HepG2 (cell line): ENCODE data around the gene SAP25. TPM values are rescaled to one million over a fixed set of nuclear protein-coding genes. Genes with fewer than 3 reads are reported as not detected.

Experiments
- CCDC6 ChIP-seq: sonication (generic); formaldehyde crosslinking; IDR thresholded peaks from 2 replicates; pipeline ENCODE4 v1.8.1; 2022; ENCODE audit warnings: mild to moderate bottlenecking, missing genetic modification reagents, moderate library complexity
- CTCF ChIP-seq: sonication (generic); formaldehyde crosslinking; IDR thresholded peaks from 2 replicates; pipeline ENCODE4 v1.5.0; 2020; ENCODE audit warnings: mild to moderate bottlenecking, missing genetic modification reagents, moderate library complexity
- ETV5 ChIP-seq: IDR thresholded peaks from 2 replicates; pipeline ENCODE4 v1.6.1; 2018; ENCODE audit warnings: missing biosample characterization, missing genetic modification reagents, inconsistent platforms, borderline replicate concordance
- FLYWCH1 ChIP-seq: sonication (generic); formaldehyde crosslinking; IDR thresholded peaks from 2 replicates; pipeline ENCODE4 v1.8.1; 2023; ENCODE audit warnings: mild to moderate bottlenecking, missing genetic modification reagents
- FOXK1 ChIP-seq: sonication (generic); formaldehyde crosslinking; IDR thresholded peaks from 2 replicates; pipeline ENCODE4 v1.4.0; 2020; ENCODE audit warnings: low read depth, missing genetic modification reagents, borderline replicate concordance
- IKZF4 ChIP-seq: sonication (generic); formaldehyde crosslinking; IDR thresholded peaks from 2 replicates; pipeline ENCODE4 v1.5.1; 2020; ENCODE audit warnings: borderline replicate concordance, mild to moderate bottlenecking, low read depth, missing genetic modification reagents; ENCODE audit errors: not compliant biosample characterization
- MTA1 ChIP-seq: sonication (generic); formaldehyde crosslinking; IDR thresholded peaks from 2 replicates; pipeline ENCODE4 v1.4.0; 2020; ENCODE audit warnings: missing genetic modification reagents, mild to moderate bottlenecking, borderline replicate concordance
- MZF1 ChIP-seq: sonication (generic); formaldehyde crosslinking; IDR thresholded peaks from 2 replicates; pipeline ENCODE4 v1.8.1; 2023; ENCODE audit warnings: mild to moderate bottlenecking, missing genetic modification reagents, borderline replicate concordance
- PBX2 ChIP-seq: IDR thresholded peaks from 2 replicates; pipeline ENCODE4 v1.6.1; 2016; ENCODE audit warnings: control low read depth
- PBX3 ChIP-seq: sonication (generic); formaldehyde crosslinking; IDR thresholded peaks from 2 replicates; pipeline ENCODE4 v1.8.1; 2023; ENCODE audit warnings: missing genetic modification reagents, inconsistent platforms, borderline replicate concordance
- PHF8 ChIP-seq: sonication (generic); formaldehyde crosslinking; IDR thresholded peaks from 2 replicates; pipeline ENCODE4 v1.5.0; 2020; ENCODE audit warnings: missing genetic modification reagents
- POGK ChIP-seq: sonication (generic); formaldehyde crosslinking; conservative IDR thresholded peaks from 2 replicates; pipeline ENCODE4 v1.8.0; 2022; ENCODE audit warnings: mild to moderate bottlenecking, moderate library complexity, missing genetic modification reagents
- POLR2G ChIP-seq: fragments of 200-400 bp; formaldehyde crosslinking; IDR thresholded peaks from 2 replicates; pipeline ENCODE4 v1.6.1; 2018; ENCODE audit warnings: mild to moderate bottlenecking, low read depth, low read length, moderate library complexity
- STAT6 ChIP-seq: sonication (generic); formaldehyde crosslinking; IDR thresholded peaks from 2 replicates; pipeline ENCODE4 v1.4.0; 2020; ENCODE audit warnings: missing genetic modification reagents, mild to moderate bottlenecking, borderline replicate concordance
- TEF ChIP-seq: sonication (generic); formaldehyde crosslinking; IDR thresholded peaks from 2 replicates; pipeline ENCODE4 v1.5.0; 2020; ENCODE audit warnings: missing genetic modification reagents
- ZFYVE20 ChIP-seq: sonication (generic); formaldehyde crosslinking; IDR thresholded peaks from 2 replicates; pipeline ENCODE4 v1.8.0; 2023; ENCODE audit warnings: low read depth, mild to moderate bottlenecking, moderate library complexity, missing genetic modification reagents, borderline replicate concordance
- ZNF703 ChIP-seq: sonication (generic); formaldehyde crosslinking; IDR thresholded peaks from 2 replicates; pipeline ENCODE4 v1.5.1; 2020; ENCODE audit warnings: missing genetic modification reagents, mild to moderate bottlenecking, moderate library complexity, borderline replicate concordance
- ZNF749 ChIP-seq: sonication (generic); formaldehyde crosslinking; IDR thresholded peaks from 2 replicates; pipeline ENCODE4 v1.8.0; 2022; ENCODE audit warnings: mild to moderate bottlenecking, missing genetic modification reagents, moderate library complexity, borderline replicate concordance
- ZNF772 ChIP-seq: sonication (generic); formaldehyde crosslinking; IDR thresholded peaks from 2 replicates; pipeline ENCODE4 v1.5.0; 2020; ENCODE audit warnings: mild to moderate bottlenecking, missing genetic modification reagents
- polyA plus RNA-seq, 8 experiments: library from polyadenylated mRNA; depleted of rRNA in 3 of 8; stranded (reverse) in 7 of 8; unstranded in 1 of 8; fragments of >200 nt; fragmentation: Illumina TruSeq in 4 of 8; extraction: Trizol in 4 of 8; gene quantifications; 2 replicates each; pipeline versions ENCODE4 v1.2.1 to v1.2.3, GENCODE V29; 2011 to 2016; ENCODE audit warnings: low read depth in 4 of 8, missing spikeins in 1 of 8, mixed read lengths in 1 of 8; ENCODE audit not compliant: insufficient read depth in 1 of 8
- total RNA-seq, 5 experiments: library from RNA; depleted of rRNA; stranded (reverse); fragments of >200 nt; fragmentation: Illumina TruSeq; extraction: Trizol; gene quantifications; 2 replicates each; pipeline ENCODE4 v1.2.3, GENCODE V29; 2016; ENCODE audit warnings: low read depth in 1 of 5

Gene SAP25
- total and polyA plus RNA-seq, 2 of the 13 experiments (the other 11 are each of a cell fraction or from before 2014, with no cell fraction given), result 0.15 to 0.20 TPM

GRCh38 chr7:100567751-100568175 lies 5.9 kb downstream of the SAP25 start (continued):
- TF ChIP-seq ZNF703 (CRISPR knock-in tag) (no peak), MTA1 (CRISPR knock-in tag) (no peak), POGK (CRISPR knock-in tag) (0 out of 2 replicates have a peak, but pooled peaks have one; percentile 7), TEF (CRISPR knock-in tag) (peak; percentile 7; the same call in 1 of the 2 replicates), FLYWCH1 (CRISPR knock-in tag) (no peak), STAT6 (CRISPR knock-in tag) (no peak), PBX2 (CRISPR knock-in tag) (0 out of 2 replicates have a peak, but pooled peaks have one; percentile 17), FOXK1 (CRISPR knock-in tag) (no peak), POLR2G (peak; percentile 13), CTCF (CRISPR knock-in tag) (no peak), PHF8 (no peak; the same call in none of the 2 replicates), PBX3 (CRISPR knock-in tag) (no peak), IKZF4 (CRISPR knock-in tag) (no peak), ZFYVE20 (CRISPR knock-in tag) (no peak), CCDC6 (CRISPR knock-in tag) (no peak), ZNF772 (CRISPR knock-in tag) (no peak), MZF1 (CRISPR knock-in tag) (no peak), ZNF749 (CRISPR knock-in tag) (no peak; the same call in 1 of the 2 replicates), ETV5 (CRISPR knock-in tag) (peak; percentile 79; the same call in 1 of the 2 replicates)
